ENCODE measurements around the gene CHMP2B. TPM values are rescaled to one million over a fixed set of nuclear protein-coding genes. Genes with fewer than 3 reads are reported as not detected.
"Not testable (repeated sequence)": the region's sequence is repeated elsewhere in the genome, so short reads cannot be mapped to it uniquely, and the experiment has no call there.

The CHMP2B gene
- total and polyA plus RNA-seq, 2 experiments from 2014 or later = 45.1 to 130 TPM

DNA sequence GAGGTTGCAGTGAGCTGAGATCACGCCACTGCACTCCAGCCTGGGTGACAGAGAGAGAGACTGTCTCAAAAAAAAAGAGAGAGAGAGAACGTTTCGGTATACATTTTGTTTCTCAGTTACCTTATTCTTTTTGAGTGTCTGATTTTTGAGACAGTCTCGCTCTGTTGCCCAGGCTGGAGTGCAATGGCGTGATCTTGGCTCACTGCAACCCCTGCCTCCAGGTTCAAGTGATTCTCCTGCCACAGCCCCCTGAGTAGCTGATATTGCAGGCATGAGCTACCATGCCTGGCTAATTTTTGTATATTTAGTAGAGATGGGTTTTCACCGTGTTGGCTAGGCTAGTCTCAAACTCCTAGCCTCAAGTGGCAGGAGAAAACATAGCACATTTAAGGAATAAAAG is 21.1 kb downstream of the CHMP2B start:
- H3K9me2 ChIP-seq (ENCODE audit: insufficient read depth); H3K27ac Mint-ChIP-seq; ATAC-seq; H3F3A ChIP-seq (replicated peaks; ENCODE audit: low read depth); H3K4me3 ChIP-seq; H3K4me1 Mint-ChIP-seq; H3K4me2 ChIP-seq; H3K36me3 ChIP-seq (ENCODE audit: insufficient read depth); H3K27me3 Mint-ChIP-seq (ENCODE audit: insufficient read depth, low read depth, poor library complexity); H3K4me1 ChIP-seq (ENCODE audit: insufficient read depth); H3K27ac ChIP-seq (ENCODE audit: low read depth); H3K9me3 Mint-ChIP-seq; H2AFZ ChIP-seq; H3K4me3 Mint-ChIP-seq; H4K20me1 ChIP-seq (replicated peaks; ENCODE audit: insufficient read depth); DNase-seq (ENCODE audit: low spot score); H3K27me3 ChIP-seq (ENCODE audit: insufficient read depth): not testable (repeated sequence)
- peaks cover 15% of the 10 kb centered on the region; the same call in 1 of the 2 replicates for H3K79me2 ChIP-seq (replicated peaks; ENCODE audit: insufficient read depth)
- peaks cover 22% of the 10 kb centered on the region; the same call in 2 of the 3 replicates for H3K36me3 Mint-ChIP-seq (ENCODE audit: low read depth)

DNA sequence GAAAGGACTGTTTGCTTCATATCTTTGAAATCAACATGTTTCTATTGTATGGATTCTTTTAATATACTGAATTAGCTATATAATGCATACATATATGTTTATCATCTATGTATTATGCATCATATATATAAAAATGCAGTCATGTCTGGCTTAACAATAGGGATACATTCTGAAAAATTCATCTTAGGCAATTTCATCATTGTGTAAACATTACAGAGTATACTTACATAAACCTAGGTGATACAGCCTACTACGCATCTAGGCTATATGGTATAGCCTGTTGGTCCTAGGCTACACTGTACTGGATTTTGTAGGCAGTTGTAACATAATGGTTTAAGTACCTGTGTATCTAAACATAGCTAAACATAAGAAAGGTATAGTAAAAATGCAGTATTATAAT is 21.7 kb downstream of the CHMP2B start:
- Mint-ChIP-seq H3K27ac (no peak overlapping the region), H3K36me3 (ENCODE audit: low read depth) (peaks cover 28% of the 10 kb centered on the region; the same call in 2 of the 3 replicates), H3K4me1 (no peaks in the 10 kb centered on the region), H3K9me3 (no peaks in the 10 kb centered on the region), H3K27me3 (ENCODE audit: insufficient read depth, low read depth, poor library complexity) (peaks cover 3% of the 10 kb centered on the region), H3K4me3 (no peak overlapping the region)
- H3F3A ChIP-seq (replicated peaks; ENCODE audit: low read depth) = no peaks in the 10 kb centered on the region
- no peak for DNase-seq (ENCODE audit: low spot score)
- H2AFZ ChIP-seq = no peak overlapping the region
- H3K9me2 ChIP-seq (ENCODE audit: insufficient read depth) = no peaks in the 10 kb centered on the region
- no peak for ATAC-seq
- no peaks in the 10 kb centered on the region for H3K4me1 ChIP-seq (ENCODE audit: insufficient read depth)
- peaks cover 6% of the 10 kb centered on the region; the same call in 1 of the 2 replicates for H3K36me3 ChIP-seq (ENCODE audit: insufficient read depth)
- peaks cover 10% of the 10 kb centered on the region; the same call in 1 of the 2 replicates for H3K79me2 ChIP-seq (replicated peaks; ENCODE audit: insufficient read depth)
- H3K27ac ChIP-seq (ENCODE audit: low read depth) = no peak overlapping the region
- H3K4me3 ChIP-seq = no peak overlapping the region
- TF ChIP-seq STAT1 (IDR thresholded peaks at IDR 0.05; ENCODE audit: unreplicated experiment) (no peak), EZH2 (IDR thresholded peaks at IDR 0.05; ENCODE audit: low read depth, unreplicated experiment) (no peak), NANOG (IDR thresholded peaks at IDR 0.05; ENCODE audit: borderline replicate concordance) (no peak)
- TF ChIP-seq, protein P1, sequence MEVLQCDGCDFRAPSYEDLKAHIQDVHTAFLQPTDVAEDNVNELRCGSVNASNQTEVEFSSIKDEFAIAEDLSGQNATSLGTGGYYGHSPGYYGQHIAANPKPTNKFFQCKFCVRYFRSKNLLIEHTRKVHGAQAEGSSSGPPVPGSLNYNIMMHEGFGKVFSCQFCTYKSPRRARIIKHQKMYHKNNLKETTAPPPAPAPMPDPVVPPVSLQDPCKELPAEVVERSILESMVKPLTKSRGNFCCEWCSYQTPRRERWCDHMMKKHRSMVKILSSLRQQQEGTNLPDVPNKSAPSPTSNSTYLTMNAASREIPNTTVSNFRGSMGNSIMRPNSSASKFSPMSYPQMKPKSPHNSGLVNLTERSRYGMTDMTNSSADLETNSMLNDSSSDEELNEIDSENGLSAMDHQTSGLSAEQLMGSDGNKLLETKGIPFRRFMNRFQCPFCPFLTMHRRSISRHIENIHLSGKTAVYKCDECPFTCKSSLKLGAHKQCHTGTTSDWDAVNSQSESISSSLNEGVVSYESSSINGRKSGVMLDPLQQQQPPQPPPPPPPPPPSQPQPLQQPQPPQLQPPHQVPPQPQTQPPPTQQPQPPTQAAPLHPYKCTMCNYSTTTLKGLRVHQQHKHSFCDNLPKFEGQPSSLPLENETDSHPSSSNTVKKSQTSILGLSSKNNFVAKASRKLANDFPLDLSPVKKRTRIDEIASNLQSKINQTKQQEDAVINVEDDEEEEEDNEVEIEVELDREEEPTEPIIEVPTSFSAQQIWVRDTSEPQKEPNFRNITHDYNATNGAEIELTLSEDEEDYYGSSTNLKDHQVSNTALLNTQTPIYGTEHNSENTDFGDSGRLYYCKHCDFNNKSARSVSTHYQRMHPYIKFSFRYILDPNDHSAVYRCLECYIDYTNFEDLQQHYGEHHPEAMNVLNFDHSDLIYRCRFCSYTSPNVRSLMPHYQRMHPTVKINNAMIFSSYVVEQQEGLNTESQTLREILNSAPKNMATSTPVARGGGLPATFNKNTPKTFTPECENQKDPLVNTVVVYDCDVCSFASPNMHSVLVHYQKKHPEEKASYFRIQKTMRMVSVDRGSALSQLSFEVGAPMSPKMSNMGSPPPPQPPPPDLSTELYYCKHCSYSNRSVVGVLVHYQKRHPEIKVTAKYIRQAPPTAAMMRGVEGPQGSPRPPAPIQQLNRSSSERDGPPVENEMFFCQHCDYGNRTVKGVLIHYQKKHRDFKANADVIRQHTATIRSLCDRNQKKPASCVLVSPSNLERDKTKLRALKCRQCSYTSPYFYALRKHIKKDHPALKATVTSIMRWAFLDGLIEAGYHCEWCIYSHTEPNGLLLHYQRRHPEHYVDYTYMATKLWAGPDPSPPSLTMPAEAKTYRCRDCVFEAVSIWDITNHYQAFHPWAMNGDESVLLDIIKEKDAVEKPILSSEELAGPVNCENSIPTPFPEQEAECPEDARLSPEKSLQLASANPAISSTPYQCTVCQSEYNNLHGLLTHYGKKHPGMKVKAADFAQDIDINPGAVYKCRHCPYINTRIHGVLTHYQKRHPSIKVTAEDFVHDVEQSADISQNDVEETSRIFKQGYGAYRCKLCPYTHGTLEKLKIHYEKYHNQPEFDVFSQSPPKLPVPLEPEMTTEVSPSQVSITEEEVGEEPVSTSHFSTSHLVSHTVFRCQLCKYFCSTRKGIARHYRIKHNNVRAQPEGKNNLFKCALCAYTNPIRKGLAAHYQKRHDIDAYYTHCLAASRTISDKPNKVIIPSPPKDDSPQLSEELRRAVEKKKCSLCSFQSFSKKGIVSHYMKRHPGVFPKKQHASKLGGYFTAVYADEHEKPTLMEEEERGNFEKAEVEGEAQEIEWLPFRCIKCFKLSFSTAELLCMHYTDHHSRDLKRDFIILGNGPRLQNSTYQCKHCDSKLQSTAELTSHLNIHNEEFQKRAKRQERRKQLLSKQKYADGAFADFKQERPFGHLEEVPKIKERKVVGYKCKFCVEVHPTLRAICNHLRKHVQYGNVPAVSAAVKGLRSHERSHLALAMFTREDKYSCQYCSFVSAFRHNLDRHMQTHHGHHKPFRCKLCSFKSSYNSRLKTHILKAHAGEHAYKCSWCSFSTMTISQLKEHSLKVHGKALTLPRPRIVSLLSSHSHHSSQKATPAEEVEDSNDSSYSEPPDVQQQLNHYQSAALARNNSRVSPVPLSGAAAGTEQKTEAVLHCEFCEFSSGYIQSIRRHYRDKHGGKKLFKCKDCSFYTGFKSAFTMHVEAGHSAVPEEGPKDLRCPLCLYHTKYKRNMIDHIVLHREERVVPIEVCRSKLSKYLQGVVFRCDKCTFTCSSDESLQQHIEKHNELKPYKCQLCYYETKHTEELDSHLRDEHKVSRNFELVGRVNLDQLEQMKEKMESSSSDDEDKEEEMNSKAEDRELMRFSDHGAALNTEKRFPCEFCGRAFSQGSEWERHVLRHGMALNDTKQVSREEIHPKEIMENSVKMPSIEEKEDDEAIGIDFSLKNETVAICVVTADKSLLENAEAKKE (CRISPR knock-in tag; IDR thresholded peaks at IDR 0.05) = no peak
- TF ChIP-seq, protein P2, sequence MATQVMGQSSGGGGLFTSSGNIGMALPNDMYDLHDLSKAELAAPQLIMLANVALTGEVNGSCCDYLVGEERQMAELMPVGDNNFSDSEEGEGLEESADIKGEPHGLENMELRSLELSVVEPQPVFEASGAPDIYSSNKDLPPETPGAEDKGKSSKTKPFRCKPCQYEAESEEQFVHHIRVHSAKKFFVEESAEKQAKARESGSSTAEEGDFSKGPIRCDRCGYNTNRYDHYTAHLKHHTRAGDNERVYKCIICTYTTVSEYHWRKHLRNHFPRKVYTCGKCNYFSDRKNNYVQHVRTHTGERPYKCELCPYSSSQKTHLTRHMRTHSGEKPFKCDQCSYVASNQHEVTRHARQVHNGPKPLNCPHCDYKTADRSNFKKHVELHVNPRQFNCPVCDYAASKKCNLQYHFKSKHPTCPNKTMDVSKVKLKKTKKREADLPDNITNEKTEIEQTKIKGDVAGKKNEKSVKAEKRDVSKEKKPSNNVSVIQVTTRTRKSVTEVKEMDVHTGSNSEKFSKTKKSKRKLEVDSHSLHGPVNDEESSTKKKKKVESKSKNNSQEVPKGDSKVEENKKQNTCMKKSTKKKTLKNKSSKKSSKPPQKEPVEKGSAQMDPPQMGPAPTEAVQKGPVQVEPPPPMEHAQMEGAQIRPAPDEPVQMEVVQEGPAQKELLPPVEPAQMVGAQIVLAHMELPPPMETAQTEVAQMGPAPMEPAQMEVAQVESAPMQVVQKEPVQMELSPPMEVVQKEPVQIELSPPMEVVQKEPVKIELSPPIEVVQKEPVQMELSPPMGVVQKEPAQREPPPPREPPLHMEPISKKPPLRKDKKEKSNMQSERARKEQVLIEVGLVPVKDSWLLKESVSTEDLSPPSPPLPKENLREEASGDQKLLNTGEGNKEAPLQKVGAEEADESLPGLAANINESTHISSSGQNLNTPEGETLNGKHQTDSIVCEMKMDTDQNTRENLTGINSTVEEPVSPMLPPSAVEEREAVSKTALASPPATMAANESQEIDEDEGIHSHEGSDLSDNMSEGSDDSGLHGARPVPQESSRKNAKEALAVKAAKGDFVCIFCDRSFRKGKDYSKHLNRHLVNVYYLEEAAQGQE (IDR thresholded peaks at IDR 0.05; ENCODE audit: unreplicated experiment) = no peak
- H3K4me2 ChIP-seq = no peak overlapping the region
- H3K27me3 ChIP-seq (ENCODE audit: insufficient read depth) = no peaks in the 10 kb centered on the region
- H4K20me1 ChIP-seq (replicated peaks; ENCODE audit: insufficient read depth) = no peaks in the 10 kb centered on the region
